Upper lobe of left lung (tissue), 4 donors: Measurements from ENCODE around the gene PNKD.

ENCODE experiments used
- CTCF ChIP-seq, 6 experiments: fragments of 450-650 bp in 4 of 6; fragments of 200-600 bp in 2 of 6; sonication (generic) in 2 of 6; IDR thresholded peaks; one replicate each; pipeline ENCODE4 v1.5.1; 2016 to 2019; ENCODE audit warnings: antibody characterized with exemption in 6 of 6
- POLR2A ChIP-seq, 4 donors: fragments of 450-650 bp; IDR thresholded peaks; one replicate each; pipeline ENCODE4 v1.5.1; 2016 to 2017; ENCODE audit warnings: antibody characterized with exemption in 4 of 4, mild to moderate bottlenecking in 2 of 4
- POLR2AphosphoS5 ChIP-seq, 2 donors: sonication (generic); formaldehyde crosslinking; IDR thresholded peaks; one replicate each; pipeline ENCODE4 v1.5.1; 2017; ENCODE audit warnings: antibody characterized with exemption in 2 of 2

GRCh38 chr2:218229851-218230250 is 40.5 kb upstream of the PNKD start:
- TF ChIP-seq POLR2AphosphoS5 (IDR thresholded peaks at IDR 0.05) (no peak), POLR2A (IDR thresholded peaks at IDR 0.05) (no peak), CTCF (IDR thresholded peaks at IDR 0.05) (no peak)
